GM23338 (cell line): ENCODE data around the gene ANP32A. TPM values are rescaled to one million over a fixed set of nuclear protein-coding genes. Genes with fewer than 3 reads are reported as not detected.
A peak's percentile ranks its signal among the peaks of the same experiment; 100 is the strongest.

Experiments
- ATAC-seq: fragments of 200-7000 bp; cut with Tn5 transposase; 3 replicates; pipeline ENCODE4 v1.9.1; 2020
- DNase-seq: peaks from one replicate; pipeline ENCODE4 v3.0.0-alpha.2; 2015; ENCODE audit warnings: low spot score
- H2AFZ ChIP-seq: fragments of 200-600 bp; sonication (generic); 2 replicates; pipeline ENCODE4 v1.8.0; 2016; ENCODE audit warnings: antibody characterized with exemption, mild to moderate bottlenecking, moderate library complexity
- H3F3A ChIP-seq: fragments of 200-600 bp; sonication (generic); replicated peaks from 2 replicates; pipeline ENCODE4 v1.8.0; 2017; ENCODE audit warnings: antibody characterized with exemption, mixed run types, low read depth
- H3K27ac ChIP-seq: fragments of 200-600 bp; sonication (generic); 2 replicates; pipeline ENCODE4 v1.6.1; 2016; ENCODE audit warnings: low read depth
- H3K27me3 ChIP-seq: fragments of 200-600 bp; sonication (generic); 2 replicates; pipeline ENCODE4 v1.8.0; 2016; ENCODE audit warnings: mild to moderate bottlenecking, mixed run types, moderate library complexity; ENCODE audit not compliant: insufficient read depth
- H3K36me3 ChIP-seq: fragments of 200-600 bp; sonication (generic); 2 replicates; pipeline ENCODE4 v1.8.0; 2016; ENCODE audit warnings: mild to moderate bottlenecking; ENCODE audit not compliant: insufficient read depth
- H3K4me1 ChIP-seq: fragments of 200-600 bp; sonication (generic); 2 replicates; pipeline ENCODE4 v1.8.0; 2016; ENCODE audit warnings: mild to moderate bottlenecking, moderate library complexity; ENCODE audit not compliant: insufficient read depth
- H3K4me2 ChIP-seq: fragments of 200-600 bp; sonication (generic); 2 replicates; pipeline ENCODE4 v1.7.1; 2017; ENCODE audit warnings: mixed run types
- H3K4me3 ChIP-seq: fragments of 200-600 bp; sonication (generic); 2 replicates; pipeline ENCODE4 v1.6.1; 2016; ENCODE audit warnings: mixed run types
- H3K79me2 ChIP-seq: fragments of 200-600 bp; sonication (generic); replicated peaks from 2 replicates; pipeline ENCODE4 v1.8.0; 2017; ENCODE audit warnings: mild to moderate bottlenecking; ENCODE audit not compliant: insufficient read depth
- H3K9me2 ChIP-seq: fragments of 200-600 bp; sonication (generic); 2 replicates; pipeline ENCODE4 v1.8.0; 2017; ENCODE audit not compliant: insufficient read depth
- H4K20me1 ChIP-seq: fragments of 200-600 bp; sonication (generic); replicated peaks from 2 replicates; pipeline ENCODE4 v1.8.0; 2017; ENCODE audit warnings: mild to moderate bottlenecking; ENCODE audit not compliant: insufficient read depth
- H3K27ac Mint-ChIP-seq: 2 replicates; pipeline ENCODE4 v1.8.0; 2020; ENCODE audit warnings: inconsistent platforms, mild to moderate bottlenecking, moderate library complexity, mixed read lengths
- H3K27me3 Mint-ChIP-seq: 3 replicates; pipeline ENCODE4 v1.8.0; 2022; ENCODE audit warnings: low read depth, mild to moderate bottlenecking, moderate library complexity, mixed read lengths, inconsistent platforms; ENCODE audit not compliant: insufficient read depth, poor library complexity
- H3K36me3 Mint-ChIP-seq: 3 replicates; pipeline ENCODE4 v1.8.0; 2021; ENCODE audit warnings: low read depth, mild to moderate bottlenecking, inconsistent platforms, moderate library complexity, mixed read lengths
- H3K4me1 Mint-ChIP-seq: 3 replicates; pipeline ENCODE4 v1.8.0; 2020; ENCODE audit warnings: mild to moderate bottlenecking, inconsistent platforms, mixed read lengths
- H3K4me3 Mint-ChIP-seq: 3 replicates; pipeline ENCODE4 v1.8.0; 2021; ENCODE audit warnings: moderate library complexity, mild to moderate bottlenecking, inconsistent platforms, mixed read lengths
- H3K9me3 Mint-ChIP-seq: 3 replicates; pipeline ENCODE4 v1.8.0; 2020; ENCODE audit warnings: moderate library complexity, mild to moderate bottlenecking, inconsistent platforms, mixed read lengths
- CREB1 ChIP-seq: fragments of 250-450 bp; sonication (Bioruptor Pico); IDR thresholded peaks from 2 replicates; pipeline ENCODE4 v1.5.0; 2020; ENCODE audit warnings: low read depth, mild to moderate bottlenecking, moderate library complexity
- EZH2phosphoT487 ChIP-seq: fragments of 200-600 bp; sonication (generic); IDR thresholded peaks from one replicate; pipeline ENCODE4 v1.8.1; 2018; ENCODE audit warnings: antibody characterized with exemption; ENCODE audit not compliant: unreplicated experiment
- STAT1 ChIP-seq: IDR thresholded peaks from one replicate; pipeline ENCODE4 v1.6.1; 2016; ENCODE audit warnings: antibody characterized with exemption; ENCODE audit not compliant: unreplicated experiment
- ZNF114 ChIP-seq: fragments of 250-450 bp; sonication (Bioruptor Pico); IDR thresholded peaks from 2 replicates; pipeline ENCODE4 v1.5.0; 2020; ENCODE audit warnings: mild to moderate bottlenecking, moderate library complexity
- polyA plus RNA-seq: library from polyadenylated mRNA; unstranded; fragments of >200 nt; fragmentation: Nextera tagmentation; extraction: Ambion mirVana; gene quantifications from 2 replicates; pipeline ENCODE4 v1.2.1, GENCODE V29; 2016
- total RNA-seq: library from RNA; depleted of rRNA; stranded (reverse); fragments of >200 nt; shearing (Covaris generic); gene quantifications from 2 replicates; pipeline ENCODE4 v1.2.3, GENCODE V29; 2014
- TF ChIP-seq, protein P1 (sequence below): IDR thresholded peaks from 2 replicates; pipeline ENCODE4 v1.6.1; 2016; ENCODE audit warnings: antibody characterized with exemption
- TF ChIP-seq, protein P2 (sequence below): IDR thresholded peaks from one replicate; pipeline ENCODE4 v1.6.1; 2018; ENCODE audit warnings: antibody characterized with exemption; ENCODE audit not compliant: unreplicated experiment

The ANP32A gene
- total and polyA plus RNA-seq, 2 experiments from 2014 or later: 204 to 304 TPM

DNA sequence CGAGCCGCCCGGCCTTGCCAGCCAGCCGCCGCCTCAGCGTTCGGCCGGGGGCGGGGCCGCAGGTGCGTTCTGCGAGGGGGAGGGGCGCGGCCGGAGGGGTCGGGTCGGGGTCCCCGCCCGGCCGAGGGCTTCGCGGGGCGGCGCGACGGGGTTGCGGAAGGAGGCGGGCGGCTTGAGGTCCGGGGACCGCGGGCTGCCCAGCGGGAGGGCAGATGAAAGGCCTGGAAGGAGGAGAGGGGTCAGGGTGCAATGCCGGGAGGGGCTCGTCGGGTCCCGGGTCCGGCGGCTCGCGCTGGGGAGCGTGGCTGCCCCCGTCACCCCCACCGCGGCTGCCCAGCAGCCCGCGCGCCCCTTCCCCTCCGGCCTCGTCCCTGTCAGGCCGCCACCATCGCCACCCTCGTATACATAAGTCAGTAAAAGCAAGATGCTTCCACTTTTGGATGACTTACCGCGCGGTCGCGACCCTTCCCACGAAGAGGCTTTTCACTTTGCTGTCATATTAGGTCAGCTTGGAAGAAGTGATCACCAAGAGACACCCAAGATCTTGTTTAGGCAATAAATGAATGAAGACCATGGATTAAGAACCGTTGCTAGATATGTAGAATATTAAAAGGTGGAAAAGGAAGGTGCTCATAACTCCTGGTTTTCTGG, 620 bp upstream of the ANP32A start (continued):
- TF ChIP-seq, protein P1, sequence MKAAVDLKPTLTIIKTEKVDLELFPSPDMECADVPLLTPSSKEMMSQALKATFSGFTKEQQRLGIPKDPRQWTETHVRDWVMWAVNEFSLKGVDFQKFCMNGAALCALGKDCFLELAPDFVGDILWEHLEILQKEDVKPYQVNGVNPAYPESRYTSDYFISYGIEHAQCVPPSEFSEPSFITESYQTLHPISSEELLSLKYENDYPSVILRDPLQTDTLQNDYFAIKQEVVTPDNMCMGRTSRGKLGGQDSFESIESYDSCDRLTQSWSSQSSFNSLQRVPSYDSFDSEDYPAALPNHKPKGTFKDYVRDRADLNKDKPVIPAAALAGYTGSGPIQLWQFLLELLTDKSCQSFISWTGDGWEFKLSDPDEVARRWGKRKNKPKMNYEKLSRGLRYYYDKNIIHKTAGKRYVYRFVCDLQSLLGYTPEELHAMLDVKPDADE: no peak
- TF ChIP-seq CREB1 (CRISPR knock-in tag) (no peak), EZH2phosphoT487 (no peak)

DNA sequence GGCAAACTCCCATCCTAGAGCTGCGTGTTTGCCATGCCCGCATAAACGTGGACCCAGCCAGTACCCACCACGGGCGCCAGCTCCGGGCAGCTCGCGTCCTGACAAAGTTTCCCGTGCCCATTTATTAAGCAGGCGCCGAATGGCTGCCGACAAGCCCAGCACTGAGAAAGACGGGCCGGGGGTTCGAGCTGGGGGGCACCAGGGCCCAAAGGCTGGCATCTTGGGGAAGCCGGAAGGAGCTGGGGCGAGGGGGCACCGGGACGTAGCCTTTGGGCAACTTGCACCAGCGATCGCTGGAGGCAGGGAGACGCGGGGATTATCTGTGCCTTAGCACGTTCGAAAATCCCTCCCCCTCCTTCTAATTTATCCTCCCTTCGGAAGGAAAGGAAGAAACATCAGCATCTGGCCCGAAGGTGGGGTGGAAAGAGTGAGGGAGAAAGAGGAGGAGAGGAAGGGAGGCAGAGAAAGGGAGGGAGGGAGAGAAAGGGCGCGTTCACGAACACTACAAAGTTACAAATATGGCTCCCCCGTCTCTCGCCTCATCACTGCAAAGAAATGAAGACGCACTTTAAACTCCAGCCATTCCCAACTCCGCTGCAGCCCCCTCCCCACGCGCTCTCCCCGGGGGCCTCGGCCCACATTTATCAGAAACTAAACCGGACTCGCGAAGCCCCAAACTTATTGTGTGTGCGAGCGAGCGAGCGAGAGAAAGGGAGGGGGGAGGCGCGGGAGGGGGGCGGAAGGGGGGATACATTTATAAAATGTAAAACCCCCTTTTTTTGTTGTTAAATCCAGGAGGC, 1.0 kb downstream of the ANP32A start:
- Histone ChIP-seq H4K20me1 (peaks cover 49% of the 10 kb centered on the region), H3K4me2 (peak overlapping the region; percentile 100), H3K79me2 (peaks cover 73% of the 10 kb centered on the region), H3F3A (peaks cover 4% of the 10 kb centered on the region; the same call in 1 of the 2 replicates), H3K4me3 (peak overlapping the region; percentile 99), H3K27ac (peak overlapping the region; percentile 97), H3K9me2 (no peaks in the 10 kb centered on the region), H3K4me1 (peaks cover 45% of the 10 kb centered on the region), H3K27me3 (peaks cover 42% of the 10 kb centered on the region), H2AFZ (no peak overlapping the region), H3K36me3 (no peaks in the 10 kb centered on the region)
- no peaks in the 10 kb centered on the region; the same call in 2 of the 3 replicates for H3K9me3 Mint-ChIP-seq
- TF ChIP-seq ZNF114 (CRISPR knock-in tag): no peak
- TF ChIP-seq, protein P1: no peak
- ATAC-seq (peak; percentile 1; the same call in 2 of the 3 replicates), DNase-seq (peak; percentile 75)
- peaks cover 39% of the 10 kb centered on the region for H3K4me1 Mint-ChIP-seq
- H3K27ac Mint-ChIP-seq: peak overlapping the region; percentile 99
- H3K36me3 Mint-ChIP-seq: peaks cover 24% of the 10 kb centered on the region
- H3K27me3 Mint-ChIP-seq: peaks cover 53% of the 10 kb centered on the region
- peak overlapping the region; percentile 95 for H3K4me3 Mint-ChIP-seq

DNA sequence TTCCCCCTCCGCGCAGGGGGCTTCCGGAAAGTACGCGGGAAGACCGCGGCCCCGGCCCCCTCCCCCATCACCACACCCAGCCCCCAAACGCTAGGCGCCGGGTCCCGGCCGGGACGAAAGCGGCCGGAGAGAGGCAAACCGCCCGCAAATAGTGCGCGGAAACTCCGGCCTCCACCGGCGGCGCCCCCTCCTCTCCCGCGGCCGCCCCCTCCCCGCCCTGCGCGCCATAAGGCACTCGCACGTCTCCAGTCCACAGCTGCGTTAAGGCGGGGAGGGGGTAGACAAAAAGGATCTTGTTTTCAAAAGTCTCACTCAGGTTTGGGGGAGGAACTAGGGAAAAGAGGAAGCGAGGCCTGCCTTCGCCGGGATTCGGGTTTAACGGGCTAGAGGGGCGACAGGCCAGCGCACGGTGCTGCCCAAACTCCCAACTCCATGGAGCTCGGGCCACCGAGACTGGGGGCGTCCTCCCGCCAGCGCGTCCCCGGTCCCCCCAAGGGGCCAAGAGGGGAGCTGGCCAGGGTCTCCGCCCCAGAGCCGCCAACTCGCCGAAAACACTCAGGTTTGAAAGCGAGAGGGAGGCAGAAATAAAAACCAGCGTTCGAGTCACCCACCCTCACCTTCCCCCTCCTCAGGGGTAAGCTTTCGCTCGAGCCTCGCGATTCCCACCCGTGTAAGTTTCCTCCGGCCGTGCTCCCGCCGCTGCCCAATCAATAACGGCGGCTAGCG, 1.8 kb downstream of the ANP32A start:
- H3K9me2 ChIP-seq: no peaks in the 10 kb centered on the region
- H3K79me2 ChIP-seq: peaks cover 81% of the 10 kb centered on the region
- Mint-ChIP-seq H3K27me3 (peaks cover 47% of the 10 kb centered on the region), H3K4me3 (peak overlapping the region; percentile 95), H3K36me3 (peaks cover 25% of the 10 kb centered on the region), H3K9me3 (no peaks in the 10 kb centered on the region; the same call in 2 of the 3 replicates), H3K4me1 (peaks cover 44% of the 10 kb centered on the region), H3K27ac (peak overlapping the region; percentile 96)
- H4K20me1 ChIP-seq: peaks cover 50% of the 10 kb centered on the region
- DNase-seq: peak; percentile 68
- TF ChIP-seq, protein P2, sequence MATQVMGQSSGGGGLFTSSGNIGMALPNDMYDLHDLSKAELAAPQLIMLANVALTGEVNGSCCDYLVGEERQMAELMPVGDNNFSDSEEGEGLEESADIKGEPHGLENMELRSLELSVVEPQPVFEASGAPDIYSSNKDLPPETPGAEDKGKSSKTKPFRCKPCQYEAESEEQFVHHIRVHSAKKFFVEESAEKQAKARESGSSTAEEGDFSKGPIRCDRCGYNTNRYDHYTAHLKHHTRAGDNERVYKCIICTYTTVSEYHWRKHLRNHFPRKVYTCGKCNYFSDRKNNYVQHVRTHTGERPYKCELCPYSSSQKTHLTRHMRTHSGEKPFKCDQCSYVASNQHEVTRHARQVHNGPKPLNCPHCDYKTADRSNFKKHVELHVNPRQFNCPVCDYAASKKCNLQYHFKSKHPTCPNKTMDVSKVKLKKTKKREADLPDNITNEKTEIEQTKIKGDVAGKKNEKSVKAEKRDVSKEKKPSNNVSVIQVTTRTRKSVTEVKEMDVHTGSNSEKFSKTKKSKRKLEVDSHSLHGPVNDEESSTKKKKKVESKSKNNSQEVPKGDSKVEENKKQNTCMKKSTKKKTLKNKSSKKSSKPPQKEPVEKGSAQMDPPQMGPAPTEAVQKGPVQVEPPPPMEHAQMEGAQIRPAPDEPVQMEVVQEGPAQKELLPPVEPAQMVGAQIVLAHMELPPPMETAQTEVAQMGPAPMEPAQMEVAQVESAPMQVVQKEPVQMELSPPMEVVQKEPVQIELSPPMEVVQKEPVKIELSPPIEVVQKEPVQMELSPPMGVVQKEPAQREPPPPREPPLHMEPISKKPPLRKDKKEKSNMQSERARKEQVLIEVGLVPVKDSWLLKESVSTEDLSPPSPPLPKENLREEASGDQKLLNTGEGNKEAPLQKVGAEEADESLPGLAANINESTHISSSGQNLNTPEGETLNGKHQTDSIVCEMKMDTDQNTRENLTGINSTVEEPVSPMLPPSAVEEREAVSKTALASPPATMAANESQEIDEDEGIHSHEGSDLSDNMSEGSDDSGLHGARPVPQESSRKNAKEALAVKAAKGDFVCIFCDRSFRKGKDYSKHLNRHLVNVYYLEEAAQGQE: no peak
- TF ChIP-seq STAT1: no peak
- TF ChIP-seq, protein P1: 0 out of 2 replicates have a peak, but pooled peaks have one; percentile 32
- no peak for TF ChIP-seq CREB1 (CRISPR knock-in tag)
- TF ChIP-seq ZNF114 (CRISPR knock-in tag): no peak
- H3K27ac ChIP-seq: peak overlapping the region; percentile 97
- H2AFZ ChIP-seq: no peak overlapping the region
- peak overlapping the region; percentile 99 for H3K4me3 ChIP-seq
- H3K27me3 ChIP-seq: peaks cover 35% of the 10 kb centered on the region
- H3K4me1 ChIP-seq: peaks cover 51% of the 10 kb centered on the region
- peak; percentile 7 for ATAC-seq
- H3K4me2 ChIP-seq: peak overlapping the region; percentile 100
- H3K36me3 ChIP-seq: no peaks in the 10 kb centered on the region
- peaks cover 4% of the 10 kb centered on the region; the same call in 1 of the 2 replicates for H3F3A ChIP-seq
